Caco-2 (cell line): ENCODE measurements around the gene RPH3AL. TPM values are rescaled to one million over a fixed set of nuclear protein-coding genes. Genes with fewer than 3 reads are reported as not detected.

Source experiments
- BruUV-seq: library from RNA; stranded (reverse); fragments of 400-500 nt; replicated peaks from 2 replicates; lab custom pipeline; 2021; lab: Mats Ljungman, UMichigan
- CTCF ChIA-PET: fragments of 300-600 bp; sonication (Branson Sonifier 250); formaldehyde crosslinking; loops from one replicate; lab custom pipeline; 2022; ENCODE audit warnings: antibody characterized with exemption; lab: Charles Lee
- POLR2A ChIA-PET: fragments of 300-600 bp; sonication (Branson Sonifier 250); formaldehyde crosslinking; loops from one replicate; lab custom pipeline; 2022; ENCODE audit warnings: antibody characterized with exemption; lab: Charles Lee
- DNase-seq, 2 experiments: peaks; one replicate each; pipeline versions ENCODE4 v3.0.0 to v3.0.0-alpha.2; 2020 to 2022
- H3K27me3 ChIP-seq: replicated peaks from 2 replicates; pipeline ENCODE4 v1.6.0; 2011; ENCODE audit warnings: low read length; ENCODE audit not compliant: control insufficient read depth, insufficient read depth
- H3K36me3 ChIP-seq: 2 replicates; pipeline ENCODE4 v1.5.1; 2011; ENCODE audit warnings: low read length; ENCODE audit not compliant: control insufficient read depth, insufficient read depth
- H3K4me1 ChIP-seq: fragments of 250-450 bp; sonication (Bioruptor Pico); 2 replicates; pipeline ENCODE4 v1.5.1; 2020; ENCODE audit warnings: mild to moderate bottlenecking
- H3K4me3 ChIP-seq: 2 replicates; pipeline ENCODE4 v1.5.1; 2011; ENCODE audit warnings: low read depth, mild to moderate bottlenecking, control low read depth, low read length
- H3K9me3 ChIP-seq: fragments of 250-450 bp; sonication (Bioruptor Pico); 2 replicates; pipeline ENCODE4 v1.5.1; 2020; ENCODE audit warnings: mild to moderate bottlenecking, moderate library complexity
- H3K27ac Mint-ChIP-seq: one replicate; pipeline ENCODE4 v1.8.0; 2022; ENCODE audit warnings: mixed read lengths; ENCODE audit not compliant: unreplicated experiment
- H3K27me3 Mint-ChIP-seq: one replicate; pipeline ENCODE4 v1.8.0; 2022; ENCODE audit warnings: mixed read lengths; ENCODE audit not compliant: insufficient read depth, unreplicated experiment
- H3K36me3 Mint-ChIP-seq: one replicate; pipeline ENCODE4 v1.8.0; 2022; ENCODE audit warnings: mild to moderate bottlenecking, mixed read lengths; ENCODE audit not compliant: insufficient read depth, unreplicated experiment
- H3K4me1 Mint-ChIP-seq: one replicate; pipeline ENCODE4 v1.8.0; 2022; ENCODE audit warnings: low read depth, mixed read lengths; ENCODE audit not compliant: unreplicated experiment
- H3K4me3 Mint-ChIP-seq: one replicate; pipeline ENCODE4 v1.8.0; 2022; ENCODE audit warnings: mild to moderate bottlenecking, moderate library complexity, mixed read lengths; ENCODE audit not compliant: unreplicated experiment
- H3K9me3 Mint-ChIP-seq: one replicate; pipeline ENCODE4 v1.8.0; 2022; ENCODE audit warnings: mixed read lengths; ENCODE audit not compliant: unreplicated experiment
- intact Hi-C: fragments of 100-400 bp; cut with micrococcal nuclease; formaldehyde crosslinking; loops from one replicate; pipeline ENCODE4 v1.10.0; 2022; ENCODE audit not compliant: unreplicated experiment
- total RNA-seq: library from RNA; stranded (reverse); gene quantifications from 2 replicates; pipeline ENCODE4 v1.2.3, GENCODE V29; 2022
- TF ChIP-seq, protein P1 (sequence below), 2 experiments: fragments of 200-600 bp in 1 of 2; IDR thresholded peaks; 1 replicate in 1 of 2; 2 replicates in 1 of 2; pipeline versions ENCODE4 v1.5.1 to v1.8.0; 2011 to 2022; ENCODE audit warnings: antibody characterized with exemption in 1 of 2, control low read depth in 1 of 2, inconsistent platforms in 1 of 2, low read depth in 1 of 2, low read length in 1 of 2, mild to moderate bottlenecking in 1 of 2, moderate library complexity in 1 of 2; ENCODE audit not compliant: insufficient read depth in 1 of 2, severe bottlenecking in 1 of 2, unreplicated experiment in 1 of 2

Gene RPH3AL
- total RNA-seq, 1 experiment from 2014 or later, result 36.0 TPM

DNA sequence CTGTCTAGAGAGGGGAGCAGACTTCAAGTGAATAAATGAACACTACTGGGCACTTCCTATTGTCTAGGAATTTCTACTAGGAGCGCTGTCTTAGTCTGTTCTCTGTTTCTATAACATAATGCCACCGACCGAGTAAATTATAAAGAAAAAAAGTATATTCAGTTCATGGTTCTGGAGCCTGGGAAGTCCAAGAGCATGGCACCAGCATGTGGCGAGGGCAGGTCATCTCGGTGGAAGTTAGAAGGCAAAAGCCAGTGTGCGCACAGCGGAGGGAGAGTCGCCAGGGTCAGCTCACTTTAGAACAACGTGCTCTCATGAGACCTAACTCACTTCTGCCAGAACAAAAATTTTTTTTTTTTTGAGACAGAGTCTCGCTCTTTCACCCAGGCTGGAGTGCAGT, 35.5 kb upstream of the RPH3AL start:
- no peak overlapping the region for H3K4me3 ChIP-seq
- ChIA-PET CTCF (no interaction called here), POLR2A (no interaction called here)
- H3K36me3 ChIP-seq, result no peaks in the 10 kb centered on the region
- TF ChIP-seq, protein P1, sequence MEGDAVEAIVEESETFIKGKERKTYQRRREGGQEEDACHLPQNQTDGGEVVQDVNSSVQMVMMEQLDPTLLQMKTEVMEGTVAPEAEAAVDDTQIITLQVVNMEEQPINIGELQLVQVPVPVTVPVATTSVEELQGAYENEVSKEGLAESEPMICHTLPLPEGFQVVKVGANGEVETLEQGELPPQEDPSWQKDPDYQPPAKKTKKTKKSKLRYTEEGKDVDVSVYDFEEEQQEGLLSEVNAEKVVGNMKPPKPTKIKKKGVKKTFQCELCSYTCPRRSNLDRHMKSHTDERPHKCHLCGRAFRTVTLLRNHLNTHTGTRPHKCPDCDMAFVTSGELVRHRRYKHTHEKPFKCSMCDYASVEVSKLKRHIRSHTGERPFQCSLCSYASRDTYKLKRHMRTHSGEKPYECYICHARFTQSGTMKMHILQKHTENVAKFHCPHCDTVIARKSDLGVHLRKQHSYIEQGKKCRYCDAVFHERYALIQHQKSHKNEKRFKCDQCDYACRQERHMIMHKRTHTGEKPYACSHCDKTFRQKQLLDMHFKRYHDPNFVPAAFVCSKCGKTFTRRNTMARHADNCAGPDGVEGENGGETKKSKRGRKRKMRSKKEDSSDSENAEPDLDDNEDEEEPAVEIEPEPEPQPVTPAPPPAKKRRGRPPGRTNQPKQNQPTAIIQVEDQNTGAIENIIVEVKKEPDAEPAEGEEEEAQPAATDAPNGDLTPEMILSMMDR (IDR thresholded peaks at IDR 0.05; ENCODE audit: insufficient read depth in 1 of 2, low read depth in 1 of 2, low read length in 1 of 2, severe bottlenecking in 1 of 2, unreplicated experiment in 1 of 2), result no peak
- no TSS peak for BruUV-seq
- peaks cover 14% of the 10 kb centered on the region for H3K4me1 ChIP-seq
- Mint-ChIP-seq H3K4me1 (peaks cover 14% of the 10 kb centered on the region), H3K4me3 (no peak overlapping the region), H3K27ac (no peak overlapping the region), H3K9me3 (no peaks in the 10 kb centered on the region), H3K27me3 (no peaks in the 10 kb centered on the region), H3K36me3 (no peaks in the 10 kb centered on the region)
- H3K27me3 ChIP-seq, result no peaks in the 10 kb centered on the region
- intact Hi-C loops, result loop anchor here (5.0 kb wide), 1 partner anchor 81 kb away; no protein-coding TSS in a partner anchor
- no peak for DNase-seq
- H3K9me3 ChIP-seq, result no peaks in the 10 kb centered on the region

DNA sequence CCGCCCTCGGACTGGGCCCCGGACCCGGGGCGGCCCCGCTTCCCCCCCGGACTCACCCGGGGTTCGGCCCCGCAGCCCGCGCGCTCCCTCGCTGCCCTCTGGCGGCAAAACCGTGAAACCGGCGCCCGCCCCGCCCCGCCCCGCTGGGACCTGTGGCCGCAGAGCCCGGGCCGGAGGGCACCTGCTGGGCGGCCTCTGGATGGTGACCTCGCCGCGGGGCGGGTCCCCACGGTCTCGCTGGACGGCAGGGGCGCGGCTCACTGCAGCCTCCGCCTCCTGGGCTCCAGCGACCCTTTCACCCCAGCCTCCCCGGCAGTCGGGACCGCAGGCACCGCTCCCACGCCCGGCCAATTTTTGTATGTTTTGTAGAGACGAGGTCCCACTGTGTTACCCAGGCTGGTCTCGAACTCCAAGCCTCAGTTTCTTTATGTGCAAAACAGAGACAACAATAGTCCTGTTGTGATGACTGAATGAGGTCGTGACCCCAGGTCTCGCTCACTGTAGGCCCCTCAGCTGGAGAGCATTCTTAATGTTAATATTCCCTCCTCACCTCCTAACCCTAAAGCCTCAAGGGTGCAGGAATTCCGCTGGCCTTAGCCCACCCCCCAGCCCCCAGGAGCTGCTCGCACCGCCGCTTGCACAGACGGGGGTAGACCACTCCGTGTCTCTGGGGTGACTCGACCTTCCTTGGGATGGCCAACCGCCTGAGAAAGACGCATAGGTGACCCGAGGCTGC, 33.7 kb upstream of the RPH3AL start:
- H3K4me1 ChIP-seq, result peaks cover 22% of the 10 kb centered on the region
- intact Hi-C loops, result loop anchor here (5.0 kb wide), 1 partner anchor 79 kb away; no protein-coding TSS in a partner anchor
- H3K36me3 ChIP-seq, result no peaks in the 10 kb centered on the region
- Mint-ChIP-seq H3K4me3 (peak overlapping the region; percentile 71), H3K27me3 (no peaks in the 10 kb centered on the region), H3K27ac (peak overlapping the region; percentile 56), H3K9me3 (no peaks in the 10 kb centered on the region), H3K36me3 (peaks cover 13% of the 10 kb centered on the region), H3K4me1 (peaks cover 24% of the 10 kb centered on the region)
- no peaks in the 10 kb centered on the region for H3K27me3 ChIP-seq
- H3K4me3 ChIP-seq, result peak overlapping the region; percentile 65
- peak; percentile 84 to 92 for DNase-seq
- TF ChIP-seq, protein P1 (IDR thresholded peaks at IDR 0.05; ENCODE audit: insufficient read depth in 1 of 2, low read depth in 1 of 2, low read length in 1 of 2, severe bottlenecking in 1 of 2, unreplicated experiment in 1 of 2), result peak; percentile 56 to 65
- BruUV-seq, result no TSS peak
- no peaks in the 10 kb centered on the region for H3K9me3 ChIP-seq
- ChIA-PET CTCF (interaction anchor here (0.6 to 1.1 kb wide), 3 partner anchors 26 to 681 kb away, joined by 3 to 4 read pairs (median 4); partner anchors contain the start of gene TIMM22), POLR2A (no interaction called here)

DNA sequence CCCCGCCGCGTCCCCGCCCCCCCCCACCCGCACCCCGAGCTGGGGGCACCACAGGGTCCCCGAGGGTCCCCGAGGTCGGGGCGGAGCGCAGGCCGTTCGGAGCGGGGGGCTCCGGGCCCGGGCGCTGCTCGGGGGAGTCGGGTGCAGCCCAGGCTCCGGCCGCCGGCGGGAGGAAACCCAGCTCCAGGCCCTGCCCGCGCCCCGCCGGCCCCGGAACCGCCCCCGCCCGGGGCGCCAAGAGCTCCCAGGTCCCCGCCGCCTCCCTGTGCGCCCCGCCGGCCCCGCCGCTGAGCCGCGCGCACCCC, 33.2 kb upstream of the RPH3AL start:
- no peaks in the 10 kb centered on the region for H3K9me3 ChIP-seq
- H3K36me3 ChIP-seq, result no peaks in the 10 kb centered on the region
- Mint-ChIP-seq H3K27ac (no peak overlapping the region), H3K9me3 (no peaks in the 10 kb centered on the region), H3K36me3 (peaks cover 15% of the 10 kb centered on the region), H3K4me1 (peaks cover 24% of the 10 kb centered on the region), H3K27me3 (no peaks in the 10 kb centered on the region), H3K4me3 (peak overlapping the region; percentile 71)
- intact Hi-C loops, result loop anchor here (2.0 to 5.0 kb wide), 2 partner anchors 33 to 78 kb away; partner anchors contain the start of gene RPH3AL
- peaks cover 22% of the 10 kb centered on the region for H3K4me1 ChIP-seq
- ChIA-PET POLR2A (no interaction called here), CTCF (interaction anchor here (1.0 to 1.1 kb wide), 2 partner anchors 26 to 611 kb away, joined by 3 to 4 read pairs; partner anchors contain the start of gene TIMM22)
- BruUV-seq, result no TSS peak
- peak overlapping the region; percentile 65 for H3K4me3 ChIP-seq
- TF ChIP-seq, protein P1 (IDR thresholded peaks at IDR 0.05; ENCODE audit: insufficient read depth in 1 of 2, low read depth in 1 of 2, low read length in 1 of 2, severe bottlenecking in 1 of 2, unreplicated experiment in 1 of 2), result no peak
- no peaks in the 10 kb centered on the region for H3K27me3 ChIP-seq
- no peak for DNase-seq
